CD14-positive monocyte (primary cell): ENCODE data around the gene CLOCK. TPM values are rescaled to one million over a fixed set of nuclear protein-coding genes. Genes with fewer than 3 reads are reported as not detected.

Source experiments
- DNase-seq, 3 donors: peaks; one replicate each; pipeline ENCODE4 v3.0.0-alpha.2; 2011 to 2022
- H2AFZ ChIP-seq: 2 replicates; pipeline ENCODE4 v1.6.0; 2012; ENCODE audit warnings: mild to moderate bottlenecking, low read depth, low read length, inconsistent platforms; ENCODE audit not compliant: insufficient read depth, poor library complexity, severe bottlenecking
- H3K27ac ChIP-seq, 2 donors: 1 replicate in 1 of 2; 2 replicates in 1 of 2; pipeline ENCODE4 v1.5.1; 2012 to 2013; ENCODE audit warnings: low read length in 2 of 2, control low read depth in 1 of 2, inconsistent platforms in 1 of 2, low read depth in 1 of 2, mild to moderate bottlenecking in 1 of 2
- H3K27me3 ChIP-seq, 2 donors: one replicate each; pipeline versions ENCODE4 v1.6.0 to v1.6.1; 2011 to 2013; ENCODE audit warnings: low read length in 2 of 2; ENCODE audit not compliant: control insufficient read depth in 2 of 2, insufficient read depth in 2 of 2
- H3K36me3 ChIP-seq, 2 donors: replicated peaks in 1 of 2; 1 replicate in 1 of 2; 2 replicates in 1 of 2; pipeline versions ENCODE4 v1.5.1 to v1.6.1; 2012 to 2013; ENCODE audit warnings: low read length in 2 of 2, control low read depth in 1 of 2, inconsistent platforms in 1 of 2, mild to moderate bottlenecking in 1 of 2; ENCODE audit not compliant: insufficient read depth in 2 of 2, control insufficient read depth in 1 of 2
- H3K4me1 ChIP-seq, 2 donors: 1 replicate in 1 of 2; 2 replicates in 1 of 2; pipeline versions ENCODE4 v1.5.1 to v1.6.1; 2012 to 2013; ENCODE audit warnings: low read length in 2 of 2, control low read depth in 1 of 2, inconsistent platforms in 1 of 2, mild to moderate bottlenecking in 1 of 2, moderate library complexity in 1 of 2; ENCODE audit not compliant: insufficient read depth in 2 of 2, control insufficient read depth in 1 of 2
- H3K4me2 ChIP-seq: replicated peaks from 2 replicates; pipeline ENCODE3; 2012; ENCODE audit warnings: low read length, moderate library complexity, mild to moderate bottlenecking; ENCODE audit not compliant: poor library complexity, severe bottlenecking; ENCODE audit errors: extremely low read depth
- H3K4me3 ChIP-seq, 3 experiments: fragments of 200-600 bp in 1 of 3; sonication (generic) in 1 of 3; replicated peaks in 1 of 3; 1 replicate in 2 of 3; 2 replicates in 1 of 3; pipeline ENCODE4 v1.5.1; 2011 to 2013; ENCODE audit warnings: low read length in 3 of 3, mild to moderate bottlenecking in 3 of 3, control low read depth in 2 of 3, low read depth in 2 of 3, inconsistent platforms in 1 of 3, moderate library complexity in 1 of 3
- H3K79me2 ChIP-seq: 2 replicates; pipeline ENCODE4 v1.6.0; 2012; ENCODE audit warnings: mild to moderate bottlenecking, control low read depth, inconsistent platforms, low read length, moderate library complexity; ENCODE audit not compliant: insufficient read depth
- H3K9ac ChIP-seq: 2 replicates; pipeline ENCODE4 v1.6.0; 2017; ENCODE audit warnings: low read length, mild to moderate bottlenecking; ENCODE audit not compliant: insufficient read depth, poor library complexity, severe bottlenecking
- H3K9me3 ChIP-seq, 2 donors: replicated peaks in 1 of 2; 1 replicate in 1 of 2; 2 replicates in 1 of 2; pipeline versions ENCODE4 v1.5.1 to v1.6.1; 2012 to 2013; ENCODE audit warnings: low read length in 2 of 2, control low read depth in 1 of 2; ENCODE audit not compliant: control insufficient read depth in 1 of 2, insufficient read depth in 1 of 2
- H4K20me1 ChIP-seq: 2 replicates; pipeline ENCODE4 v1.6.0; 2012; ENCODE audit warnings: mild to moderate bottlenecking, low read length, control low read depth, moderate library complexity; ENCODE audit not compliant: insufficient read depth
- H3K27ac Mint-ChIP-seq, 7 donors: one replicate each; pipeline ENCODE4 v1.8.0; 2020; ENCODE audit warnings: mild to moderate bottlenecking in 7 of 7, mixed read lengths in 7 of 7, moderate library complexity in 6 of 7, inconsistent platforms in 2 of 7
- H3K27me3 Mint-ChIP-seq, 3 donors: one replicate each; pipeline ENCODE4 v1.8.0; 2021 to 2022; ENCODE audit warnings: low read depth in 3 of 3, mild to moderate bottlenecking in 3 of 3, mixed read lengths in 3 of 3, moderate library complexity in 3 of 3, inconsistent platforms in 1 of 3
- H3K36me3 Mint-ChIP-seq, 2 donors: one replicate each; pipeline ENCODE4 v1.8.0; 2020; ENCODE audit warnings: mixed read lengths in 2 of 2, inconsistent platforms in 1 of 2, mild to moderate bottlenecking in 1 of 2
- H3K4me1 Mint-ChIP-seq: one replicate; pipeline ENCODE4 v1.8.0; 2020; ENCODE audit warnings: mild to moderate bottlenecking, mixed read lengths
- H3K4me3 Mint-ChIP-seq, 2 donors: one replicate each; pipeline ENCODE4 v1.8.0; 2020; ENCODE audit warnings: mild to moderate bottlenecking in 2 of 2, mixed read lengths in 2 of 2, moderate library complexity in 1 of 2
- H3K9me3 Mint-ChIP-seq, 7 donors: one replicate each; pipeline ENCODE4 v1.8.0; 2020 to 2022; ENCODE audit warnings: mixed read lengths in 7 of 7, mild to moderate bottlenecking in 6 of 7, moderate library complexity in 6 of 7, inconsistent platforms in 2 of 7
- WGBS: methylation state at CpG from one replicate; pipeline ENCODE4 v1.1.5; 2013; ENCODE audit warnings: missing lambda C conversion rate; ENCODE audit not compliant: insufficient coverage; 5-methylcytosine and 5-hydroxymethylcytosine counted together
- intact Hi-C, 2 donors: fragments of 100-400 bp; cut with micrococcal nuclease; formaldehyde crosslinking; loops; one replicate each; pipeline versions ENCODE4 v1.15.0 to v1.15.1; 2023
- polyA plus RNA-seq, 3 donors: library from polyadenylated mRNA; depleted of rRNA in 1 of 3; unstranded in 2 of 3; stranded (reverse) in 1 of 3; fragments of 300-500 nt in 2 of 3; fragments of >200 nt in 1 of 3; fragmentation: Illumina TruSeq in 2 of 3; gene quantifications; 1 replicate in 2 of 3; 2 replicates in 1 of 3; pipeline ENCODE4 v1.2.3, GENCODE V29; 2012 to 2021
- TF ChIP-seq, protein P1 (sequence below): fragments of 200-600 bp; IDR thresholded peaks from one replicate; pipeline ENCODE4 v1.8.0; 2022; ENCODE audit warnings: antibody characterized with exemption, mild to moderate bottlenecking

CLOCK gene
- polyA plus RNA-seq, 3 donors, result 1.9 to 3.7 (median 2.9) TPM

GRCh38 chr4:55445921-55446577 lies 100.7 kb downstream of the CLOCK start:
- H2AFZ ChIP-seq, result no peak overlapping the region
- no peaks in the 10 kb centered on the region for H3K9me3 ChIP-seq
- H3K4me1 Mint-ChIP-seq, result peaks cover 6% of the 10 kb centered on the region
- TF ChIP-seq, protein P1, sequence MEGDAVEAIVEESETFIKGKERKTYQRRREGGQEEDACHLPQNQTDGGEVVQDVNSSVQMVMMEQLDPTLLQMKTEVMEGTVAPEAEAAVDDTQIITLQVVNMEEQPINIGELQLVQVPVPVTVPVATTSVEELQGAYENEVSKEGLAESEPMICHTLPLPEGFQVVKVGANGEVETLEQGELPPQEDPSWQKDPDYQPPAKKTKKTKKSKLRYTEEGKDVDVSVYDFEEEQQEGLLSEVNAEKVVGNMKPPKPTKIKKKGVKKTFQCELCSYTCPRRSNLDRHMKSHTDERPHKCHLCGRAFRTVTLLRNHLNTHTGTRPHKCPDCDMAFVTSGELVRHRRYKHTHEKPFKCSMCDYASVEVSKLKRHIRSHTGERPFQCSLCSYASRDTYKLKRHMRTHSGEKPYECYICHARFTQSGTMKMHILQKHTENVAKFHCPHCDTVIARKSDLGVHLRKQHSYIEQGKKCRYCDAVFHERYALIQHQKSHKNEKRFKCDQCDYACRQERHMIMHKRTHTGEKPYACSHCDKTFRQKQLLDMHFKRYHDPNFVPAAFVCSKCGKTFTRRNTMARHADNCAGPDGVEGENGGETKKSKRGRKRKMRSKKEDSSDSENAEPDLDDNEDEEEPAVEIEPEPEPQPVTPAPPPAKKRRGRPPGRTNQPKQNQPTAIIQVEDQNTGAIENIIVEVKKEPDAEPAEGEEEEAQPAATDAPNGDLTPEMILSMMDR, result no peak
- peaks cover 39% of the 10 kb centered on the region in 2 donors for H3K36me3 Mint-ChIP-seq
- no peaks in the 10 kb centered on the region for H3K27me3 ChIP-seq
- no peak overlapping the region for H3K27ac ChIP-seq
- H3K4me1 ChIP-seq, result peaks cover 2 to 17% of the 10 kb centered on the region in 2 donors
- WGBS, result no CpG with 5 or more reads among the region's 2 CpGs
- no peaks in the 10 kb centered on the region for H4K20me1 ChIP-seq
- H3K36me3 ChIP-seq, result peaks cover 22 to 66% of the 10 kb centered on the region in 2 donors
- no peak overlapping the region for H3K4me3 Mint-ChIP-seq
- no peak overlapping the region for H3K27ac Mint-ChIP-seq
- intact Hi-C loops, result no loop called here
- no peaks in the 10 kb centered on the region for H3K9me3 Mint-ChIP-seq
- no peak for DNase-seq
- H3K27me3 Mint-ChIP-seq, result no peaks in the 10 kb centered on the region
- H3K9ac ChIP-seq, result no peak overlapping the region
- H3K79me2 ChIP-seq, result no peaks in the 10 kb centered on the region
- no peak overlapping the region for H3K4me3 ChIP-seq
- H3K4me2 ChIP-seq, result no peak overlapping the region

DNA sequence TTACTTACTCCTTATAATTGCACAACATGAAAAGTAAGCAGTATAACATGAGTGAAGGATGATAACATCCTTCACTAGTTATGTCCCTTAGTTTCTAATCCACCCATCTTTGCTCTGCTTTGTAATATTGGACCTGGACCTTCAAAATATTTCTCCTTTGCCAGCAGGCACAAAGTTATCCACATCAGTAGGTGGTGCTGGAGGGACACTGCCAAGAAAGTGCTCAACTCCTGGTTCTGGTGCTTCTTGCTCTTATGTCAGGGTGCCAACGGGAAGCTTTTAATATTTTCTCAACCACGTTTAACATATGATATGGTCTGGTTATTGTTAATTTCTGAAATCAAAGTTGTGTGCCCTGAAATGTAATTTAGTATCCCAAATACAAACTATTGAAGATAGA lies 101.9 kb downstream of the CLOCK start:
- no peak overlapping the region for H3K4me3 ChIP-seq
- H3K36me3 ChIP-seq, result peaks cover 24 to 66% of the 10 kb centered on the region in 2 donors
- no peaks in the 10 kb centered on the region for H3K27me3 ChIP-seq
- no peaks in the 10 kb centered on the region for H3K9me3 ChIP-seq
- Mint-ChIP-seq H3K4me3 (no peak overlapping the region), H3K27me3 (no peaks in the 10 kb centered on the region), H3K4me1 (peaks cover 6% of the 10 kb centered on the region), H3K27ac (no peak overlapping the region), H3K9me3 (no peaks in the 10 kb centered on the region), H3K36me3 (peaks cover 34 to 36% of the 10 kb centered on the region in 2 donors)
- WGBS, result 100% methylated on average over 1 of the region's 2 CpGs
- peaks cover 5% of the 10 kb centered on the region for H4K20me1 ChIP-seq
- H2AFZ ChIP-seq, result no peak overlapping the region
- TF ChIP-seq, protein P1, result no peak
- no peaks in the 10 kb centered on the region for H3K79me2 ChIP-seq
- H3K9ac ChIP-seq, result no peak overlapping the region
- intact Hi-C loops, result no loop called here
- no peak for DNase-seq
- H3K27ac ChIP-seq, result no peak overlapping the region
- peaks cover 2 to 17% of the 10 kb centered on the region in 2 donors for H3K4me1 ChIP-seq
- no peak overlapping the region for H3K4me2 ChIP-seq
